Breast epithelium (tissue), 4 donors: Measurements from ENCODE around the gene ATG5. TPM values are rescaled to one million over a fixed set of nuclear protein-coding genes. Genes with fewer than 3 reads are reported as not detected.

Experiments
- DNase-seq, 2 donors: peaks; one replicate each; pipeline ENCODE4 v3.0.0-alpha.2; 2019; ENCODE audit warnings: low spot score in 2 of 2
- H3K27ac ChIP-seq, 2 donors: fragments of 200-600 bp; sonication (generic) in 1 of 2; one replicate each; pipeline ENCODE4 v1.5.1; 2016 to 2019; ENCODE audit warnings: mild to moderate bottlenecking in 1 of 2
- H3K27me3 ChIP-seq, 2 donors: fragments of 200-600 bp; sonication (generic) in 1 of 2; one replicate each; pipeline versions ENCODE4 v1.5.1 to v1.6.0; 2017 to 2019; ENCODE audit warnings: control low read depth in 1 of 2, mild to moderate bottlenecking in 1 of 2
- H3K36me3 ChIP-seq: fragments of 200-600 bp; one replicate; pipeline ENCODE4 v1.5.1; 2019
- H3K4me1 ChIP-seq, 2 donors: fragments of 200-600 bp; sonication (generic); one replicate each; pipeline ENCODE4 v1.5.1; 2016 to 2019; ENCODE audit warnings: control low read depth in 1 of 2
- H3K4me3 ChIP-seq, 3 donors: fragments of 200-600 bp; sonication (generic); 1 replicate in 2 of 3; 2 replicates in 1 of 3; pipeline ENCODE4 v1.5.1; 2016 to 2019; ENCODE audit warnings: mild to moderate bottlenecking in 3 of 3, moderate library complexity in 2 of 3
- H3K9me3 ChIP-seq, 2 donors: fragments of 200-600 bp; sonication (generic) in 1 of 2; one replicate each; pipeline ENCODE4 v1.5.1; 2016 to 2019; ENCODE audit warnings: control low read depth in 1 of 2
- POLR2A ChIP-seq: fragments of 450-650 bp; IDR thresholded peaks from one replicate; pipeline ENCODE4 v1.6.1; 2016; ENCODE audit warnings: antibody characterized with exemption, mild to moderate bottlenecking, moderate library complexity
- POLR2AphosphoS5 ChIP-seq, 3 donors: sonication (generic); formaldehyde crosslinking; IDR thresholded peaks; one replicate each; pipeline ENCODE4 v1.6.1; 2017; ENCODE audit warnings: antibody characterized with exemption in 3 of 3
- intact Hi-C: fragments of 100-400 bp; cut with DNase I; formaldehyde crosslinking; loops from one replicate; pipeline ENCODE4 v1.15.1; 2023; ENCODE audit warnings: low total_unique reads
- total RNA-seq, 3 donors: library from RNA; depleted of rRNA; stranded (reverse); fragments of >200 nt; gene quantifications; one replicate each; pipeline ENCODE4 v1.1.0, GENCODE V29; 2016
- TF ChIP-seq, protein P1 (sequence below), 3 donors: fragments of 450-650 bp; IDR thresholded peaks; one replicate each; pipeline ENCODE4 v1.5.1; 2016 to 2017; ENCODE audit warnings: antibody characterized with exemption in 3 of 3, mild to moderate bottlenecking in 3 of 3, moderate library complexity in 3 of 3

ATG5 gene
- total RNA-seq, 3 donors from 2014 or later: 35.8 to 51.1 (median 45.9) TPM

GRCh38 chr6:106135911-106136571 lies 189.5 kb downstream of the ATG5 start:
- Histone ChIP-seq H3K4me1 (no peaks in the 10 kb centered on the region), H3K9me3 (no peaks in the 10 kb centered on the region), H3K27ac (no peak overlapping the region), H3K27me3 (no peaks in the 10 kb centered on the region), H3K36me3 (no peaks in the 10 kb centered on the region), H3K4me3 (no peak overlapping the region)
- no peak for DNase-seq
- TF ChIP-seq, protein P1, sequence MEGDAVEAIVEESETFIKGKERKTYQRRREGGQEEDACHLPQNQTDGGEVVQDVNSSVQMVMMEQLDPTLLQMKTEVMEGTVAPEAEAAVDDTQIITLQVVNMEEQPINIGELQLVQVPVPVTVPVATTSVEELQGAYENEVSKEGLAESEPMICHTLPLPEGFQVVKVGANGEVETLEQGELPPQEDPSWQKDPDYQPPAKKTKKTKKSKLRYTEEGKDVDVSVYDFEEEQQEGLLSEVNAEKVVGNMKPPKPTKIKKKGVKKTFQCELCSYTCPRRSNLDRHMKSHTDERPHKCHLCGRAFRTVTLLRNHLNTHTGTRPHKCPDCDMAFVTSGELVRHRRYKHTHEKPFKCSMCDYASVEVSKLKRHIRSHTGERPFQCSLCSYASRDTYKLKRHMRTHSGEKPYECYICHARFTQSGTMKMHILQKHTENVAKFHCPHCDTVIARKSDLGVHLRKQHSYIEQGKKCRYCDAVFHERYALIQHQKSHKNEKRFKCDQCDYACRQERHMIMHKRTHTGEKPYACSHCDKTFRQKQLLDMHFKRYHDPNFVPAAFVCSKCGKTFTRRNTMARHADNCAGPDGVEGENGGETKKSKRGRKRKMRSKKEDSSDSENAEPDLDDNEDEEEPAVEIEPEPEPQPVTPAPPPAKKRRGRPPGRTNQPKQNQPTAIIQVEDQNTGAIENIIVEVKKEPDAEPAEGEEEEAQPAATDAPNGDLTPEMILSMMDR (IDR thresholded peaks at IDR 0.05): no peak
- TF ChIP-seq POLR2A: no peak
- TF ChIP-seq POLR2AphosphoS5 (IDR thresholded peaks at IDR 0.05): no peak
- intact Hi-C loops: no loop called here

DNA sequence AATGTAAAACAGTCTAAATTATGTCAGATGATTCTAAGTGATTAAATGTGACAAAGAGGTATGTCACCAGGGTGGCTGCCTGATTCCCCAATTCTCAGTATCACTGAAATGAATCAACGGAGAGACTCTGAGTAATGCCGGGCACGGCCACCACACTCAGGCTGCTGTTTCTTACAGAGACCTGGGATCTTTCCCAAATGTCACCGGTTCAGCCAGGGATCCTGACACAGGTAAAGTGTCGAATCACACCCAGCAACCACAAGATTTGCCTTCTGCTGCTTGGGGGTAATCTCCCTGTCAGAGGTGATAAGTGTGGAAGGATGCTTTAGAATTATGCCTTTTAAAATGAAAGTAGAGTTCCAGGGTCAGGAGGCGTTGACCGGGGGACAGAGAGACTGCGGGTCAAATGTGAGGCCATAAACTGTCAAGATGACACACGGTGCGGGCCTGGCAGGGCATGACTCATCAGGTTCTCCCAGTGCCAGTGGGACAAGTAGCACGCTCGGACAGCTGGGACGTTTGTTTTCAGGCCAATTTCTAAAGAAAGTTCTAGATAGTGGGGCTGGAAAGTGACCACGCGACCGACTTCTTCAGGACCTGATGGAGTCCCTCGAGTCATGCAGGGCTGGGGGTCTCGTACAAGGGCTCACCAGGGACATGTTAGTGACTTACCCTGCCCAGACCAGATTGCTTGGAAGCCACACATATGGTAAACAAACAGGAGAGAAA lies 190.5 kb downstream of the ATG5 start:
- no peak for DNase-seq
- Histone ChIP-seq H3K27ac (no peak overlapping the region), H3K36me3 (no peaks in the 10 kb centered on the region), H3K4me3 (no peak overlapping the region), H3K27me3 (no peaks in the 10 kb centered on the region), H3K9me3 (no peaks in the 10 kb centered on the region), H3K4me1 (no peaks in the 10 kb centered on the region)
- intact Hi-C loops: no loop called here
- TF ChIP-seq POLR2A: no peak
- TF ChIP-seq, protein P1 (IDR thresholded peaks at IDR 0.05): no peak
- TF ChIP-seq POLR2AphosphoS5 (IDR thresholded peaks at IDR 0.05): no peak

Other genes with a start within 250 kb of the ATG5 start
- gene PRDM1, start 239.4 kb downstream of the ATG5 start, total RNA-seq: 10 to 100 TPM in 2 of 3 donors, 1 to 10 TPM in 1; 6.9 to 16.0 (median 13.1) TPM
- gene CRYBG1, start 35.0 kb upstream of the ATG5 start, total RNA-seq: 100 to 1,000 TPM in 1 of 3 donors, 10 to 100 TPM in 2; 30.9 to 142 (median 38.3) TPM